HCEC 1CT (cell line): ENCODE results near the gene FNDC11.
"Not testable (repeated sequence)": the region's sequence is repeated elsewhere in the genome, so short reads cannot be mapped to it uniquely, and the experiment has no call there.

Experiments
- DNase-seq: peaks from one replicate; pipeline ENCODE4 v3.0.0-alpha.2; 2017

The FNDC11 gene

GRCh38 chr20:63556873-63557478 is 3.0 kb downstream of the FNDC11 start:
- no peak for DNase-seq

DNA sequence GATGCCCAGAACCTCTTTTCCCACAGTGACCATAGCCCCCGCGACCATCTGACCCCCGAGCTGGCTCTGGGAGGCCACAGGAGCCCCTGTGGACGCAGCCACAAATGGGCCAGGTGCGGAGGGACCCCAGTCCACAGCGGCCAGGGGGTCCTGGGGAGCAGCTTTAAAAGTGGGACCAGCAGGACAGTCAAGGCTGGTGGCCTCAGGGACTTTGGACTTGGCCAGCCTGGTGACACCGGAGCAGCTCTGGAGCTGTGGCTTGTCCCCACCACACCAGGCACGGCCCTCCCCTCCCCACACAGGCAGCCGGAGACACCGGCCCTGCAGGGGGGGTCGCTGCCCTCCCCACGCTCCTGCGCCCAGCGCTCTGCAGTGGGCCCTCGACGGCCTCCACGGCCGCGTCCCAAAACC is 3.5 kb downstream of the FNDC11 start:
- no peak for DNase-seq

DNA sequence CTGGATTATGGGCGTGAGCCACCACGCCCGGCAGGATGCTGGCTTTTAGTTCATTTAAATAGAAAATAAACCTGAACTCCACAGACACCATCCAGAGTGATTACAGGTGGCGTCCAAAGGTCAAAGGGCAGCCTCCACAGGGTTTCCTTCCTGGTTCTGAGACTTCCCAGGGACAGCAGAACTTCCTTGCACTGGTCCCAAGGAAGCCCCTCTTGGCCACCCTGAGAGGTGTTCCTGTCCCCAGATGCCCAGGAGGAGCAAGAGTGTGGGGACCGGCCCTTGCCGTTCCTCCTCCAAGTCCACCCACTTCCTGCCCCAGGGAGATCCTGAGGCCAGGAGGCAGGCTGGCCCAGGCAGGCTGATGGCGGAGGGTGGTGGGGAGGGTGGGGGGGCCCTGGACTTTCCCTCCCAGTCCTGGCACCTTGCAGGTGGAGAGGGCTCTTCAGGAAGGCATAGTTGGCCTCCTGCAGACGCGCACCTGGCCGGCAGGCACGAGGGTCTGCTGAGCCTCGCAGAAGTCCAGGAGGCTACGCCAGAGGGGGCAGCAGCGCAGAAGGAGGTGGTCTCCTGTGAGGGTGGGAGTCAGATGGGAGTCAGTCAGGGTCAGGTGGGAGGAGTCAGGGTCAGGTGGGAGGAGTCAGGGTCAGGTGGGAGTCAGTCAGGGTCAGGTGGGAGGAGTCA is 5.0 kb downstream of the FNDC11 start:
- DNase-seq, result no peak

DNA sequence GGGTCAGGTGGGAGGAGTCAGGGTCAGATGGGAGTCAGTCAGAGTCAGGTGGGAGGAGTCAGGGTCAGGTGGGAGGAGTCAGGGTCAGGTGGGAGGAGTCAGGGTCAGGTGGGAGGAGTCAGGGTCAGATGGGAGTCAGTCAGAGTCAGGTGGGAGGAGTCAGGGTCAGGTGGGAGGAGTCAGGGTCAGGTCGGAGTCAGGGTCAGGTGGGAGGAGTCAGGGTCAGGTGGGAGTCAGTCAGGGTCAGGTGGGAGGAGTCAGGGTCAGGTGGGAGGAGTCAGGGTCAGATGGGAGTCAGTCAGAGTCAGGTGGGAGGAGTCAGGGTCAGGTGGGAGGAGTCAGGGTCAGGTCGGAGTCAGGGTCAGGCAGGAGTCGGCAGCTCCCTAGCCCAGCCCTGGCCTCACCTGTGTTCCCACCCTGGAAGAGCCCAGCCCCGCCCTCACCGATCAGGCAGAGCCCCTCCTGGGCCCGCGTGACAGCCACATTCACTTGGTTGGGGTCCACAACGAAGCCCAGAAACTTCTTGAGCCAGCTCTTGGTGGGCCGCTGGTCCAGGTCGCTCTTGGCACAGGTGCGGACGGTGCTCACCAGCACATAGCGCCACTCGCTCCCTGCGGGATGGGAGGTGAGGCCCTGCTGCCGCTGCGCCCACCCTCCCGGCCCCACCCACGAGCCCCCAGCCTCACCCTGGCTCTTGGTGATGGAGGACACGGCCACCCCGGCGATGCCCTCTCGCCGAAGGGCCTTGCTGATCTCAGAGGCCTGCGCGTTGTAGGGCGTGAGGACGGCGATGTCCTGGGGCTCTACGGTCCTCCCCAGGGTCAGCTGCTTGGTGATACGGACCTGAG is 5.8 kb downstream of the FNDC11 start:
- not testable (repeated sequence) for DNase-seq

DNA sequence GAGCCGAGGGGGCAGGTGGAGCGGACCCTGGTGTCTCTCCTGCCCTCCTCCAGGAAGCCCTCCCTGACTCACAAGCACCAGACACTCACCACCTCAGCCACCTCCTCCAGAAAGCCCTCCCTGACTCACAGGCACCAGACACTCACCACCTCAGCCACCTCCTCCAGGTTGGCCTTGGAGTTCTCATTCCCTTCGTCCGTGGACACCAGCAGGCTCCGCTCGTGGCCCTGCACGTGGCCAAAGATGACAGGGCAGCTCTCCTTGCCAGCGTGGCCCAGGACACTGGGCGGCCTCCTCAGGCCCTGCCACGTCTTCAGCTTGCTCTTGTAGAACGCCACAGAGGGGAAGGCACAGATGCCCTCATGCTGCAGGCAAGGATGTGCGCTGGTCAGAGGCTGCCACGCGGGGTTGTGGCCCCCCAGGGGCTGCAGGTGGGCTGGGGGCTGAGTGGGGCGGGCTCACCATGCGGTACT is 6.4 kb downstream of the FNDC11 start:
- DNase-seq, result no peak

GRCh38 chr20:63560856-63561609 is 7.1 kb downstream of the FNDC11 start:
- DNase-seq, result no peak

DNA sequence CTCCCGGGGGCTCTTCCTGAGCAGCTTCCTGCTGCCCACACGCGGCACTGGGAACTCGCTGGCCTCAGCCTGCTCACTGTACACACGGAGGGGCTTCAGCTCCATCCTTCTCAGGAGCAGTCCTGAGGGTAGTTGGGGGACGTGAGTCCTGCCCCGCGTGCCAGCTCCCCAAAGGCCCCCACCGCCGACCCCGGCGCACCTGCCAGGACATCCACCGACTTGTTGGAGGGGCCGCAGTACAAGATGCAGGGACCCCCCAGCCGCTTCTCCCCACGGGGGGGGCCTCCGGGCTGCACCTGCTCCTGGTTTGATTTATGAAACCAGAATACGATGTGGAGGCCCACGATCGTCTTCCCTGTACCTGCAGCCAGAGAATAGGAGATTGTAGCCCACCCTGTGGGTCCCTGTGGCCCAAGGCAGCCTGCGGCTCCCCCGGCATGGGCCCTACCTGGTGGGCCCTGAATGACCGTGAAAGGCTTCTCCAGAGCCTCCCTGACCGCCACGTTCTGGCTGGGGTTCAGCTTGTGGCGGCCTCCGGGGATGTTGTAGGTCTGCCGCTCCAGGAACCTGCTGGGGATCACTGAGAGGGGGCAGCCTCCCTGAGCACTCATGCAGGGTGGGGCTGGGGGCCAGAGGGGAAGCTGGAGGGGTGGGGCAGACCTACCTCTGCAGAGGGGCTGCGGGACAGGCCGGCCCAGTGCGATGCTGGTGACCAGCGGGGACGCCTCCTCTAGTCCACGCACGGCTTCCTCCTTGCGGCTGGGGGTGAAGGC is 7.9 kb downstream of the FNDC11 start:
- no peak for DNase-seq

DNA sequence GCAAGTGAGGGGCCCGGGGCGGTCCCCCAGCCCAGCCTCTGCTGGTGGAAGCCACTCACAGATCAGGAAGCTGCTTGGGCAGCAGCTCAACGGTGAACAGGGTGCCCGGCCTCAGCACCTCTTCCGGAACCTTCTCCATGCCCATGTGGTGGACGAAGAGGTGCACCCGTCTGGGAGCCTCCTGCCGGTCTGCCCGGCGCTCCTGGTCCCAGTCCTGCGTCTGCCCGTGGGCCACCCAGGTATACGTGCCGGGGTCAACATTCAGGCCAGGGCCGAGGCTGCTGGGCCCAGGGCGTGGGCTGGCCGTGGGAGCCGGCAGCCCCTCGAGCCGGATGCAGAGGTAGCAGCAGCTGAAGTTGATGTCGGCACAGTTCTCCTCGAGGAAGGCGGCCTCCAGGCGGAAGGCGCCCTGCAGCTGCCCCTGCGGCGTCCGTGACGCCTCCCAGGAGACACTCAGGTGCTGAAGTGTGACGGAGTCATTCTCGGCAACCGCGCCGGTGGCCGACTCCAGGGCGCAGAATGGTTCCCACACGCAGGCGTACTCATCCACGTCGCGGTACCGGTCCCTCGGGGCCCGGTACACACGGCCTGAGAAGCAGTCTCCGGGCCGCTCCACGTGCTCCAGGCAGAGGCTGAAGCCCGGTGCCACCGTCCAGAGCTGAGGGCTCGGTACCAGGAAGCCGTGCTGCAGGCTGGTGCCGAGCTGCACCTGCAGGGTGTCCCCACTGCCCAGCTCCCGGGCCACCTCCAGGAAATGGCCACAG is 8.7 kb downstream of the FNDC11 start:
- DNase-seq, result no peak

- no peak for DNase-seq
Observed at GRCh38 chr20:63563225-63563935, 9.4 kb downstream of the FNDC11 start.

DNA sequence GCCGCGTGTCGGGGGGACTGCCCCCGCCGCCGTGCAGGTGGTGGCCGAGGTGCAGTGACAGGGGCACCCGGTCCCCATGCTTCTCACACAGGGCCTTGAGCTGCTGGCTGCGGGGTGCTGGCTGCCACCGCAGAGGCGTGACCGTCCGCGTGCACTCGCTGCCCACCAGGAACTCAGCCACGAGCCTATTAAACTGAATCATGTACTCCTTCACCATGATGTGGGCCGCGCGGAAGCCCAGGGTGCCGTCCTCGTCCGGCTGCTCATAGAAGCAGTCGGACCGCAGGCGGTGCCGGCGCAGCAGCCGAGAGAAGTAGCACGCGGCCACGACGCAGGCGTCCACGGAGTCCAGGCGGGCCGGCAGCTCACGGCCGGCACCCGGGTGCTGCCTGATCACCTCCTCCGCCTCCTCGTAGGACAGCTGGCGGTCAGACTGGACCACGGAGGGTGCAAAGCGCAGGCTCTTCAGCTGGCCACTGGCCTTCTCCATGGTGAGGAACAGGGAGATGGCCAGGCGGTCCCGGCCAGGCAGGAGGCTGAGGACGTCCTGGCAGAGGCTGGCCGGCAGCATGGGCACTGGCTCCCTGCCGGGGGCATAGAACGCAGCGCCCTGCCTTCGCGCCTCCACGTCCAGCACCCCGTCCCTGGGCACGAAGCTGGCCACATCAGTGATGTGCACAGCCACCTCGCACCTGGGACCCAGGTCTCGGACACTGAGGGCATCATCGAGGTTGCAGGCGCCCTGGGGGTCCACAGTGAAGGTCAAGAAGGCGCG is 10.3 kb downstream of the FNDC11 start:
- no peak for DNase-seq

GRCh38 chr20:63565021-63565698 is 11.2 kb downstream of the FNDC11 start:
- DNase-seq, result no peak

GRCh38 chr20:63565699-63566335 is 11.9 kb downstream of the FNDC11 start:
- DNase-seq, result no peak

GRCh38 chr20:63566395-63567135 is 12.6 kb downstream of the FNDC11 start:
- DNase-seq, result no peak

- no peak for DNase-seq
Observed at GRCh38 chr20:63567136-63567385, 13.1 kb downstream of the FNDC11 start.

- DNase-seq, result no peak
Observed at GRCh38 chr20:63567386-63568169, 13.6 kb downstream of the FNDC11 start.

DNA sequence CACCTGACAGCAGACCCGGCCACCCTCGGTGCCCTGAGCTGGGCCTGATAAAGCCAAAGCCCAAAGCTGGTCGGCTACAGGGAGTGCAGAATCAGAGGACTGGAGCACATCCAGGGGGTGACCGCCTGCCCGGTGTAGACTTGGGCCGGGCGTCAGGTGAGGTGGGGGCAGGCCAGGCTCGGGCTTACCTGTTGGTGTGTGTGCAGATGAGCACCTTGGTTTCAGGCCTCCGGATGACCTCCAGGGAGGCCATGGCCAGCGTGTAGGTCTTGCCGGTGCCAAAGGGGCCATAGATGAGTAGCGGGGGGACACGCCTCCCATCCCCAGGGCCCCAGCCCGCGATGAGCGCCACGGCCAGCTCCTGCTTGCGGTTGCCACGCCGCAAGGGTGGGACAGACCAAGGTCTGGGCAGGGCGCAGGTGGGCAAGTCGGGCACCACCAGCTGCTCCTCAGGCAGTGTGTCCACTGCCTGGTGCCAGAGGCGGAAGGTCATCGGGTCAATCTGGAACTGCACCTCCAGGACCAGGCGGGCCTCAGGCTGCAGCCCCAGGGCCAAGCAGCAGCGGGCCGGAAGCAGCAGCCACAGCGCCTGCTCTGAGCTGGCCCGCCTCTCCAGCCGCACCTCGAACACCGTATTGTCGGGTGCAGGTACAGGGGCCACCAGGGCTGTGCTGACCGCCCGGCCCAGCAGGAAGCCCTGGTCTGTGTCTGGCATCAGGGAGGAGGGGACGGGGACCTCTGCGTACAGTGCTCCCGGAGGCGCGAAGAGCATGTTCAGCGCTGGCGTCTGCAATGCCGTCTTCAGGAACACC is 14.4 kb downstream of the FNDC11 start:
- DNase-seq, result no peak
